GM18870 (cell line): ENCODE measurements around the gene BACH1.
"Not testable (repeated sequence)": the region's sequence is repeated elsewhere in the genome, so short reads cannot be mapped to it uniquely, and the experiment has no call there.

Experiments
- ATAC-seq: cut with Tn5 transposase; IDR thresholded peaks from one replicate; pipeline ENCODE4 v1.9.1; 2021; ENCODE audit warnings: moderate library complexity; ENCODE audit not compliant: unreplicated experiment

Gene BACH1

GRCh38 chr21:29342363-29342957 is 43.7 kb downstream of the BACH1 start:
- peak; percentile 53 for ATAC-seq

GRCh38 chr21:29343519-29343918 is 44.8 kb downstream of the BACH1 start:
- no peak for ATAC-seq

- no peak for ATAC-seq
Observed at GRCh38 chr21:29346281-29346680, 47.6 kb downstream of the BACH1 start.

- no peak for ATAC-seq
Observed at GRCh38 chr21:29346771-29347170, 48.0 kb downstream of the BACH1 start.

- ATAC-seq: no peak
Observed at GRCh38 chr21:29347274-29347681, 48.6 kb downstream of the BACH1 start.

- ATAC-seq: no peak
Observed at GRCh38 chr21:29349702-29350101, 51.0 kb downstream of the BACH1 start.

GRCh38 chr21:29350246-29350779 is 51.6 kb downstream of the BACH1 start:
- ATAC-seq: no peak

- ATAC-seq: no peak
Observed at GRCh38 chr21:29351691-29352090, 53.0 kb downstream of the BACH1 start.

- not testable (repeated sequence) for ATAC-seq
Observed at GRCh38 chr21:29355043-29355710, 56.5 kb downstream of the BACH1 start.

- not testable (repeated sequence) for ATAC-seq
Observed at GRCh38 chr21:29356291-29356690, 57.6 kb downstream of the BACH1 start.

GRCh38 chr21:29356810-29357209 is 58.1 kb downstream of the BACH1 start:
- not testable (repeated sequence) for ATAC-seq

GRCh38 chr21:29359718-29360117 is 61.0 kb downstream of the BACH1 start:
- no peak for ATAC-seq

- ATAC-seq: no peak
Observed at GRCh38 chr21:29360799-29361765, 62.4 kb downstream of the BACH1 start.

GRCh38 chr21:29362758-29363157 is 64.0 kb downstream of the BACH1 start:
- no peak for ATAC-seq

GRCh38 chr21:29365661-29366265 is 67.0 kb downstream of the BACH1 start:
- no peak for ATAC-seq

GRCh38 chr21:29366532-29366931 is 67.8 kb downstream of the BACH1 start:
- ATAC-seq: no peak

GRCh38 chr21:29367335-29367734 is 68.6 kb downstream of the BACH1 start:
- ATAC-seq: no peak

GRCh38 chr21:29368906-29369305 is 70.2 kb downstream of the BACH1 start:
- ATAC-seq: no peak

GRCh38 chr21:29371464-29371863 is 72.7 kb downstream of the BACH1 start:
- ATAC-seq: no peak

GRCh38 chr21:29372063-29372802 is 73.5 kb downstream of the BACH1 start:
- peak; percentile 84 for ATAC-seq
